OCI-LY1 (cell line): ENCODE data around the gene SCYGR3.

Source experiments
- H2AFZ ChIP-seq: fragments of 200-600 bp; sonication (generic), shearing (Covaris generic); 2 replicates; pipeline ENCODE4 v1.6.0; 2014; ENCODE audit warnings: antibody characterized with exemption, mild to moderate bottlenecking, low read length
- H3F3A ChIP-seq: fragments of 200-600 bp; sonication (generic), shearing (Covaris generic); 2 replicates; pipeline ENCODE4 v1.6.0; 2014; ENCODE audit warnings: mild to moderate bottlenecking, antibody characterized with exemption, low read length, moderate library complexity; ENCODE audit not compliant: insufficient read depth
- H3K27ac ChIP-seq: fragments of 200-600 bp; sonication (generic); 2 replicates; pipeline ENCODE4 v1.5.1; 2014; ENCODE audit warnings: low read length, mixed run types, mild to moderate bottlenecking, low read depth; ENCODE audit not compliant: poor library complexity, severe bottlenecking
- H3K27me3 ChIP-seq: fragments of 200-600 bp; sonication (generic); 2 replicates; pipeline ENCODE4 v1.6.0; 2014; ENCODE audit warnings: antibody characterized with exemption, mild to moderate bottlenecking, low read length, moderate library complexity; ENCODE audit not compliant: insufficient read depth
- H3K36me3 ChIP-seq: fragments of 200-600 bp; sonication (generic); 2 replicates; pipeline ENCODE4 v1.6.1; 2014; ENCODE audit warnings: mild to moderate bottlenecking, antibody characterized with exemption, low read length, moderate library complexity, mixed read lengths; ENCODE audit not compliant: insufficient read depth
- H3K4me1 ChIP-seq: fragments of 200-600 bp; sonication (generic); 2 replicates; pipeline ENCODE4 v1.5.1; 2014; ENCODE audit warnings: mild to moderate bottlenecking, low read length, moderate library complexity; ENCODE audit not compliant: insufficient read depth, severe bottlenecking
- H3K4me2 ChIP-seq: fragments of 200-600 bp; sonication (generic), shearing (Covaris generic); 2 replicates; pipeline ENCODE4 v1.6.1; 2014; ENCODE audit warnings: low read length
- H3K4me3 ChIP-seq: fragments of 200-600 bp; sonication (generic); 2 replicates; pipeline ENCODE4 v1.5.1; 2014; ENCODE audit warnings: low read length, low read depth, mild to moderate bottlenecking, mixed read lengths; ENCODE audit not compliant: poor library complexity, severe bottlenecking
- H3K79me2 ChIP-seq: fragments of 200-600 bp; shearing (Covaris generic); 2 replicates; pipeline ENCODE4 v1.6.1; 2016; ENCODE audit warnings: mixed run types, low read length, mixed read lengths; ENCODE audit not compliant: insufficient read depth
- H3K9ac ChIP-seq: fragments of 200-600 bp; sonication (generic), shearing (Covaris generic); 2 replicates; pipeline ENCODE4 v1.6.1; 2014; ENCODE audit warnings: mild to moderate bottlenecking, low read length, mixed read lengths
- H3K9me2 ChIP-seq: fragments of 200-600 bp; sonication (generic), shearing (Covaris generic); 2 replicates; pipeline ENCODE4 v1.6.1; 2014; ENCODE audit warnings: low read depth, mild to moderate bottlenecking, low read length, mixed read lengths
- H3K9me3 ChIP-seq: fragments of 200-600 bp; shearing (Covaris generic); 2 replicates; pipeline ENCODE4 v1.6.1; 2014; ENCODE audit warnings: low read length, mixed read lengths
- H4K20me1 ChIP-seq: fragments of 200-600 bp; sonication (generic), shearing (Covaris generic); 2 replicates; pipeline ENCODE4 v1.6.0; 2016; ENCODE audit warnings: mild to moderate bottlenecking, low read length; ENCODE audit not compliant: insufficient read depth
- EZH2 ChIP-seq: fragments of 200-600 bp; sonication (generic), shearing (Covaris generic); IDR thresholded peaks from 2 replicates; pipeline ENCODE4 v1.8.0; 2017; ENCODE audit warnings: borderline replicate concordance, mixed run types, mild to moderate bottlenecking, antibody characterized with exemption, low read length, moderate library complexity, mixed read lengths
- TF ChIP-seq, protein P1 (sequence below): fragments of 200-600 bp; sonication (generic), shearing (Covaris generic); IDR thresholded peaks from 2 replicates; pipeline ENCODE4 v1.5.1; 2017; ENCODE audit warnings: mild to moderate bottlenecking, antibody characterized with exemption, low read length, moderate library complexity, mixed read lengths

Gene SCYGR3

DNA sequence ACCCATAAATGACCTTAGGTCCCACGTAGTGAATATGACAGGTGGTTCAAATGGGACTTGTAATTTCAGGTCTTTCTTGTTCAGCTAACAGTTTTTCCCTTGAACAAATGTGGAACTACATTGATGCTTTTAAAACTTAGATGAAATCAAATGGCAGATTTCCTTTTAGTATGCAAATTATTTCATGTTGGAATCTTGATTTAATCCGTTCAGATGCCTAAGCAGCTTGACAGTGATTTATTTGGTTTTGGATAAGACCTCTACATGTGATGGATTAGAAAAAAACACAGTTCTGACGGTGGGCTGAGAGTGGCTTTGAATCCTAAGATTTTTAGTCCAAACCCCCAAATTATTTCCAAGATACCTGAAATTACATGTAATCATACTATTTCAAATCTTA, 19.6 kb upstream of the SCYGR3 start:
- Histone ChIP-seq H3K36me3 (no peaks in the 10 kb centered on the region), H3K4me2 (no peak overlapping the region), H3K79me2 (no peaks in the 10 kb centered on the region), H4K20me1 (no peaks in the 10 kb centered on the region), H3K27me3 (no peaks in the 10 kb centered on the region), H3F3A (no peaks in the 10 kb centered on the region), H3K9me3 (no peaks in the 10 kb centered on the region), H3K9ac (no peak overlapping the region), H3K4me1 (no peaks in the 10 kb centered on the region), H3K27ac (no peak overlapping the region), H2AFZ (no peak overlapping the region), H3K9me2 (no peaks in the 10 kb centered on the region), H3K4me3 (no peak overlapping the region)
- TF ChIP-seq, protein P1, sequence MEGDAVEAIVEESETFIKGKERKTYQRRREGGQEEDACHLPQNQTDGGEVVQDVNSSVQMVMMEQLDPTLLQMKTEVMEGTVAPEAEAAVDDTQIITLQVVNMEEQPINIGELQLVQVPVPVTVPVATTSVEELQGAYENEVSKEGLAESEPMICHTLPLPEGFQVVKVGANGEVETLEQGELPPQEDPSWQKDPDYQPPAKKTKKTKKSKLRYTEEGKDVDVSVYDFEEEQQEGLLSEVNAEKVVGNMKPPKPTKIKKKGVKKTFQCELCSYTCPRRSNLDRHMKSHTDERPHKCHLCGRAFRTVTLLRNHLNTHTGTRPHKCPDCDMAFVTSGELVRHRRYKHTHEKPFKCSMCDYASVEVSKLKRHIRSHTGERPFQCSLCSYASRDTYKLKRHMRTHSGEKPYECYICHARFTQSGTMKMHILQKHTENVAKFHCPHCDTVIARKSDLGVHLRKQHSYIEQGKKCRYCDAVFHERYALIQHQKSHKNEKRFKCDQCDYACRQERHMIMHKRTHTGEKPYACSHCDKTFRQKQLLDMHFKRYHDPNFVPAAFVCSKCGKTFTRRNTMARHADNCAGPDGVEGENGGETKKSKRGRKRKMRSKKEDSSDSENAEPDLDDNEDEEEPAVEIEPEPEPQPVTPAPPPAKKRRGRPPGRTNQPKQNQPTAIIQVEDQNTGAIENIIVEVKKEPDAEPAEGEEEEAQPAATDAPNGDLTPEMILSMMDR, result no peak
- TF ChIP-seq EZH2, result no peak

DNA sequence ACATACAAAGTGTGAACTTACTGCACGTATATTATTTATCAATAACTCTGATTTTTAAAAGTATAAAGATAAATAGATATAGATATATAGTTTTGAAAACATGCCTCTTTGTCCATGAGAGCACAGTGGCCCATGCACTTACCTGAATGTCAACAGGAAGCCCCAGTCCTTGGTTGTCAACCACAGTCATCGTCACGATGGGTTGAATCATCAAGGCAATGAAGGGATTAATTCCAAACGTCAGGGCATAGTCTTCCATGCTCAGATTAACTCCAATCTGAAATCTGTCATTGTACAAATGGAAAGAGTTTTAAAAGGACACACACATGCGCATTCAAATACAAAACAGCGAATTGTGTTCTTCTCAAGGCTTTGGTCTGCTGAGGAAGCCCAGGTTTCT, 18.2 kb upstream of the SCYGR3 start:
- H2AFZ ChIP-seq, result no peak overlapping the region
- no peaks in the 10 kb centered on the region for H3K9me2 ChIP-seq
- no peak overlapping the region for H3K9ac ChIP-seq
- H3K4me3 ChIP-seq, result no peak overlapping the region
- no peak overlapping the region for H3K4me2 ChIP-seq
- H3K79me2 ChIP-seq, result no peaks in the 10 kb centered on the region
- TF ChIP-seq, protein P1, result no peak
- no peak for TF ChIP-seq EZH2
- no peaks in the 10 kb centered on the region for H3F3A ChIP-seq
- no peaks in the 10 kb centered on the region for H3K36me3 ChIP-seq
- no peaks in the 10 kb centered on the region for H3K4me1 ChIP-seq
- no peaks in the 10 kb centered on the region for H4K20me1 ChIP-seq
- no peaks in the 10 kb centered on the region for H3K9me3 ChIP-seq
- H3K27me3 ChIP-seq, result no peaks in the 10 kb centered on the region
- no peak overlapping the region for H3K27ac ChIP-seq

DNA sequence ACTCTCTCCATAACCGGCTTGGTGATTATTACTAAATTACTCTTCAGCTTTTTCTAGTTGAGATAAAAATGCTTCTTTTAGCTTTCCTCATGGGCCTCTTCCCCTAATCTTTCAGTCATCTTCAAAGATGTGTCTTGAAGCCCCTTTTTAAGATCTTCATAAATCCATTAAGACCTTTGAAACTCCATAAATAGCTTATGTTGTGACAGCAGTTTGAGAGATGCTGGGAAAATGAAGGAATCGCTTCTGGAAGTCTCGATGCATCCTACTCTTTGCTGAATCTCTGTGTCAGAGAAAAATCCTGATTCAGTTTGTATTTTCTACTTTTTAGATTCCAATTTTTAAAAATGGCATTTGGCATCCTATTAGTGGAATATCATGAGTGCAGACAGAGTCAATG, 15.7 kb upstream of the SCYGR3 start:
- Histone ChIP-seq H2AFZ (no peak overlapping the region), H3K9me3 (no peaks in the 10 kb centered on the region), H3K27me3 (no peaks in the 10 kb centered on the region), H3K36me3 (no peaks in the 10 kb centered on the region), H3K4me1 (no peaks in the 10 kb centered on the region), H3K4me3 (no peak overlapping the region), H4K20me1 (no peaks in the 10 kb centered on the region), H3K4me2 (no peak overlapping the region), H3K27ac (no peak overlapping the region), H3K79me2 (no peaks in the 10 kb centered on the region), H3F3A (no peaks in the 10 kb centered on the region), H3K9ac (no peak overlapping the region), H3K9me2 (no peaks in the 10 kb centered on the region)
- no peak for TF ChIP-seq EZH2
- TF ChIP-seq, protein P1, result no peak
